Dermis blood vessel endothelial cell (primary cell): ENCODE results near the gene ALB. TPM values are rescaled to one million over a fixed set of nuclear protein-coding genes. Genes with fewer than 3 reads are reported as not detected.

Source experiments
- DNase-seq: peaks from one replicate; pipeline ENCODE4 v3.0.0; 2010
- total RNA-seq: library from RNA; depleted of rRNA; stranded (reverse); fragments of >200 nt; gene quantifications from 2 replicates; pipeline ENCODE4 v1.2.3, GENCODE V29; 2014

The ALB gene
- total RNA-seq, 1 donor from 2014 or later: not detected

DNA sequence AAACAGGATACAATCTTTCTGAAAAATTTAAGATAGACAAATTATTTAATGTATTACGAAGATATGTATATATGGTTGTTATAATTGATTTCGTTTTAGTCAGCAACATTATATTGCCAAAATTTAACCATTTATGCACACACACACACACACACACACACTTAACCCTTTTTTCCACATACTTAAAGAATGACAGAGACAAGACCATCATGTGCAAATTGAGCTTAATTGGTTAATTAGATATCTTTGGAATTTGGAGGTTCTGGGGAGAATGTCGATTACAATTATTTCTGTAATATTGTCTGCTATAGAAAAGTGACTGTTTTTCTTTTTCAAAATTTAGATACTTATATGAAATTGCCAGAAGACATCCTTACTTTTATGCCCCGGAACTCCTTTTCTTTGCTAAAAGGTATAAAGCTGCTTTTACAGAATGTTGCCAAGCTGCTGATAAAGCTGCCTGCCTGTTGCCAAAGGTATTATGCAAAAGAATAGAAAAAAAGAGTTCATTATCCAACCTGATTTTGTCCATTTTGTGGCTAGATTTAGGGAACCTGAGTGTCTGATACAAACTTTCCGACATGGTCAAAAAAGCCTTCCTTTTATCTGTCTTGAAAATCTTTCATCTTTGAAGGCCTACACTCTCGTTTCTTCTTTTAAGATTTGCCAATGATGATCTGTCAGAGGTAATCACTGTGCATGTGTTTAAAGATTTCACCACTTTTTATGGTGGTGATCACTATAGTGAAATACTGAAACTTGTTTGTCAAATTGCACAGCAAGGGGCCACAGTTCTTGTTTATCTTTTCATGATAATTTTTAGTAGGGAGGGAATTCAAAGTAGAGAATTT, 5.2 kb downstream of the ALB start:
- DNase-seq: no peak

DNA sequence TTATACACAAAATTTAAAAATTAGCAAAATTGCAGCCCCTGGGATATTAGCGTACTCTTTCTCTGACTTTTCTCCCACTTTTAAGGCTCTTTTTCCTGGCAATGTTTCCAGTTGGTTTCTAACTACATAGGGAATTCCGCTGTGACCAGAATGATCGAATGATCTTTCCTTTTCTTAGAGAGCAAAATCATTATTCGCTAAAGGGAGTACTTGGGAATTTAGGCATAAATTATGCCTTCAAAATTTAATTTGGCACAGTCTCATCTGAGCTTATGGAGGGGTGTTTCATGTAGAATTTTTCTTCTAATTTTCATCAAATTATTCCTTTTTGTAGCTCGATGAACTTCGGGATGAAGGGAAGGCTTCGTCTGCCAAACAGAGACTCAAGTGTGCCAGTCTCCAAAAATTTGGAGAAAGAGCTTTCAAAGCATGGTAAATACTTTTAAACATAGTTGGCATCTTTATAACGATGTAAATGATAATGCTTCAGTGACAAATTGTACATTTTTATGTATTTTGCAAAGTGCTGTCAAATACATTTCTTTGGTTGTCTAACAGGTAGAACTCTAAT, 6.0 kb downstream of the ALB start:
- DNase-seq: no peak

DNA sequence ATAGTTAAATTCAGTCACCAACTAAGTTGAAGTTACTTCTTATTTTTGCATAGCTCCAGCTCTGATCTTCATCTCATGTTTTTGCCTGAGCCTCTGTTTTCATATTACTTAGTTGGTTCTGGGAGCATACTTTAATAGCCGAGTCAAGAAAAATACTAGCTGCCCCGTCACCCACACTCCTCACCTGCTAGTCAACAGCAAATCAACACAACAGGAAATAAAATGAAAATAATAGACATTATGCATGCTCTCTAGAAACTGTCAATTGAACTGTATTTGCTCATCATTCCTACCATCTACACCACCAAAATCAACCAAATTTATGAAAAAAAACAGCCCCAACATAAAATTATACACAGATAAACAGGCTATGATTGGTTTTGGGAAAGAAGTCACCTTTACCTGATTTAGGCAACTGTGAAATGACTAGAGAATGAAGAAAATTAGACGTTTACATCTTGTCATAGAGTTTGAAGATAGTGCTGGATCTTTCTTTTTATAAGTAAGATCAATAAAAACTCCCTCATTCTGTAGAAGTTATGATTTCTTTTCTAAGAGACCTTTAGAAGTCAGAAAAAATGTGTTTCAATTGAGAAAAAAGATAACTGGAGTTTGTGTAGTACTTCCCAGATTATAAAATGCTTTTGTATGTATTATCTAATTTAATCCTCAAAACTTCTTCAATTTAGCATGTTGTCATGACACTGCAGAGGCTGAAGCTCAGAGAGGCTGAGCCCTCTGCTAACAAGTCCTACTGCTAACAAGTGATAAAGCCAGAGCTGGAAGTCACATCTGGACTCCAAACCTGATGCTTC, 7.0 kb downstream of the ALB start:
- DNase-seq: no peak

DNA sequence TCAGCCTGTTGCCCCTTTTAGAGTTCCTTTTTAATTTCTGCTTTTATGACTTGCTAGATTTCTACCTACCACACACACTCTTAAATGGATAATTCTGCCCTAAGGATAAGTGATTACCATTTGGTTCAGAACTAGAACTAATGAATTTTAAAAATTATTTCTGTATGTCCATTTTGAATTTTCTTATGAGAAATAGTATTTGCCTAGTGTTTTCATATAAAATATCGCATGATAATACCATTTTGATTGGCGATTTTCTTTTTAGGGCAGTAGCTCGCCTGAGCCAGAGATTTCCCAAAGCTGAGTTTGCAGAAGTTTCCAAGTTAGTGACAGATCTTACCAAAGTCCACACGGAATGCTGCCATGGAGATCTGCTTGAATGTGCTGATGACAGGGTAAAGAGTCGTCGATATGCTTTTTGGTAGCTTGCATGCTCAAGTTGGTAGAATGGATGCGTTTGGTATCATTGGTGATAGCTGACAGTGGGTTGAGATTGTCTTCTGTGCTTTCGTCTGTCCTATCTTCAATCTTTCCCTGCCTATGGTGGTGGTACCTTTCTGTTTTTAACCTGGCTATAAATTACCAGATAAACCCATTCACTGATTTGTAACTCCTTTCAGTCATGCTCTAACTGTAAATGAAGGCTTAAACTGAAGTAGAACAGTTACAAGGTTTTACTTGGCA, 7.8 kb downstream of the ALB start:
- DNase-seq: no peak

DNA sequence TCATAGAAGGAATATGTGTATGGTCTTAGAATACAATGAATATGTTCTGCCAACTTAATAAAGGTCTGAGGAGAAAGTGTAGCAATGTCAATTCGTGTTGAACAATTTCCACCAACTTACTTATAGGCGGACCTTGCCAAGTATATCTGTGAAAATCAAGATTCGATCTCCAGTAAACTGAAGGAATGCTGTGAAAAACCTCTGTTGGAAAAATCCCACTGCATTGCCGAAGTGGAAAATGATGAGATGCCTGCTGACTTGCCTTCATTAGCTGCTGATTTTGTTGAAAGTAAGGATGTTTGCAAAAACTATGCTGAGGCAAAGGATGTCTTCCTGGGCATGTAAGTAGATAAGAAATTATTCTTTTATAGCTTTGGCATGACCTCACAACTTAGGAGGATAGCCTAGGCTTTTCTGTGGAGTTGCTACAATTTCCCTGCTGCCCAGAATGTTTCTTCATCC, 9.2 kb downstream of the ALB start:
- no peak for DNase-seq

DNA sequence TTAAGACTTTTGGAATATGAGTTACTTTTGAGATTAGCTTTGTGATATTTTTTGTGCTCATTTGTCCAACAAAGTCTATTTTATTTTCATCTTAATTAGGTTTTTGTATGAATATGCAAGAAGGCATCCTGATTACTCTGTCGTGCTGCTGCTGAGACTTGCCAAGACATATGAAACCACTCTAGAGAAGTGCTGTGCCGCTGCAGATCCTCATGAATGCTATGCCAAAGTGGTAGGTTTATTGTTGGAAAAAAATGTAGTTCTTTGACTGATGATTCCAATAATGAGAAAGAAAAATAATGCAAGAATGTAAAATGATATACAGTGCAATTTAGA, 10.8 kb downstream of the ALB start:
- no peak for DNase-seq

DNA sequence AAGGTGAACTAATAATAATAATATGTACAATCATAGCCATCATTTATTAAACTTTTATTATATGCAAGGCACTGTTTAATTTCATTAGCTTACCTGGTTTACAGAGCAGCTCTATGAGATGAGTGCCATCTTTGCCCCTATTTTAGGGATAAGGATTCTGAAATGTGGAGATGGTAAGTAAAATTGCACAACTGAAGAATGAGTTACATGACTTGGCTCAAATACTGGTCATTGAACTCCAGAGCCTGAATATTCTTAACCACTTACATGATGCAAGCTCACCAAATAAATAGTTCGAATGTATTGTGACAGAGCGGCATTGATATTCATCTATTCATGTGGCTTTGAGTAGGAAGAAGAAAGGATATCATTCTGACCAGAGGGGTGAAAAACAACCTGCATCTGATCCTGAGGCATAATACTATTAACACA, 11.7 kb downstream of the ALB start:
- no peak for DNase-seq

DNA sequence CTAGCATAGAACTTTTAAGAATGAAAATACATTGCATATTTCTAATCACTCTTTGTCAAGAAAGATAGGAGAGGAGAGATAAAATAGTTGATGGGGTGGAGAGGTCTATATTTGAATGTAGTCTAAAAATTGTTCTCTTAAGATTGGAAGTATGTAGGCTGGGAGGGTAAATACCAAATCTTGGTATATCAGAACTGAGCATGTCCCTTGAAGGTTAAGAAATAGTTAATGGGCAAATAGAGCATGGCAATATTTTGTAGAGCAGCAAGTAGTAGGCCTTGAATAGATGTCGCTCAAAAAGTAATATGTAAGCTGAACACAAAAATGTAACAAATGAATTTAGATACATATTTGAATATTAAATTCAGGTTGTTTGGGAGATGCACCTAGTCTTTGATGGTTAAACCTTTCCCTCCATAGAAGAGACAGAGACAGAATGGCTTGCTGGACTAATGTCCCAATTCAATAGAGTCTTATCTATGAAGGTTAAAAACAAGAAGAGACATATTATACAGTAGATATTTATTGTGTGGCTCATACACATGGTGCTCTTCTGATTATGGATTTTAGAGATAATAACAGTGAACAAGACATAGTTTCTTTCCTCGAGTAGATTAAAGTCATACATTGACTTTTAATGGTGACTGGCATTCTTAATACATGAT, 12.5 kb downstream of the ALB start:
- DNase-seq: no peak

DNA sequence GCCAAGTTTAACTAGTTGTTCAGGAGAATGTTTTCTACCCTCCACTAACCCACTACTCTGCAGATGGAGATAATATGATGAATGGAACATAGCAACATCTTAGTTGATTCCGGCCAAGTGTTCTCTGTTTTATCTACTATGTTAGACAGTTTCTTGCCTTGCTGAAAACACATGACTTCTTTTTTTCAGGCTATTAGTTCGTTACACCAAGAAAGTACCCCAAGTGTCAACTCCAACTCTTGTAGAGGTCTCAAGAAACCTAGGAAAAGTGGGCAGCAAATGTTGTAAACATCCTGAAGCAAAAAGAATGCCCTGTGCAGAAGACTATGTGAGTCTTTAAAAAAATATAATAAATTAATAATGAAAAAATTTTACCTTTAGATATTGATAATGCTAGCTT, 13.3 kb downstream of the ALB start:
- no peak for DNase-seq

DNA sequence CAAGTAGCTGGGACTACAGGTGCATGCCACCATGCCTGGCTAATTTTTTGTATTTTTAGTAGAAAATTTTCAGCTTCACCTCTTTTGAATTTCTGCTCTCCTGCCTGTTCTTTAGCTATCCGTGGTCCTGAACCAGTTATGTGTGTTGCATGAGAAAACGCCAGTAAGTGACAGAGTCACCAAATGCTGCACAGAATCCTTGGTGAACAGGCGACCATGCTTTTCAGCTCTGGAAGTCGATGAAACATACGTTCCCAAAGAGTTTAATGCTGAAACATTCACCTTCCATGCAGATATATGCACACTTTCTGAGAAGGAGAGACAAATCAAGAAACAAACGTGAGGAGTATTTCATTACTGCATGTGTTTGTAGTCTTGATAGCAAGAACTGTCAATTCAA, 13.9 kb downstream of the ALB start:
- DNase-seq: no peak

DNA sequence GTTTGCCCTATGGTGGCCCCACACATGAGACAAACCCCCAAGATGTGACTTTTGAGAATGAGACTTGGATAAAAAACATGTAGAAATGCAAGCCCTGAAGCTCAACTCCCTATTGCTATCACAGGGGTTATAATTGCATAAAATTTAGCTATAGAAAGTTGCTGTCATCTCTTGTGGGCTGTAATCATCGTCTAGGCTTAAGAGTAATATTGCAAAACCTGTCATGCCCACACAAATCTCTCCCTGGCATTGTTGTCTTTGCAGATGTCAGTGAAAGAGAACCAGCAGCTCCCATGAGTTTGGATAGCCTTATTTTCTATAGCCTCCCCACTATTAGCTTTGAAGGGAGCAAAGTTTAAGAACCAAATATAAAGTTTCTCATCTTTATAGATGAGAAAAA, 14.6 kb downstream of the ALB start:
- DNase-seq: no peak

DNA sequence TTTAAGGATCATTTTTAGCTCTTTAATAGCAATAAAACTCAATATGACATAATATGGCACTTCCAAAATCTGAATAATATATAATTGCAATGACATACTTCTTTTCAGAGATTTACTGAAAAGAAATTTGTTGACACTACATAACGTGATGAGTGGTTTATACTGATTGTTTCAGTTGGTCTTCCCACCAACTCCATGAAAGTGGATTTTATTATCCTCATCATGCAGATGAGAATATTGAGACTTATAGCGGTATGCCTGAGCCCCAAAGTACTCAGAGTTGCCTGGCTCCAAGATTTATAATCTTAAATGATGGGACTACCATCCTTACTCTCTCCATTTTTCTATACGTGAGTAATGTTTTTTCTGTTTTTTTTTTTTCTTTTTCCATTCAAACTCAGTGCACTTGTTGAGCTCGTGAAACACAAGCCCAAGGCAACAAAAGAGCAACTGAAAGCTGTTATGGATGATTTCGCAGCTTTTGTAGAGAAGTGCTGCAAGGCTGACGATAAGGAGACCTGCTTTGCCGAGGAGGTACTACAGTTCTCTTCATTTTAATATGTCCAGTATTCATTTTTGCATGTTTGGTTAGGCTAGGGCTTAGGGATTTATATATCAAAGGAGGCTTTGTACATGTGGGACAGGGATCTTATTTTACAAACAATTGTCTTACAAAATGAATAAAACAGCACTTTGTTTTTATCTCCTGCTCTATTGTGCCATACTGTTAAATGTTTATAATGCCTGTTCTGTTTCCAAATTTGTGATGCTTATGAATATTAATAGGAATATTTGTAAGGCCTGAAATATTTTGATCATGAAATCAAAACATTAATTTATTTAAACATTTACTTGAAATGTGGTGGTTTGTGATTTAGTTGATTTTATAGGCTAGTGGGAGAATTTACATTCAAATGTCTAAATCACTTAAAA, 15.3 kb downstream of the ALB start:
- DNase-seq: no peak

DNA sequence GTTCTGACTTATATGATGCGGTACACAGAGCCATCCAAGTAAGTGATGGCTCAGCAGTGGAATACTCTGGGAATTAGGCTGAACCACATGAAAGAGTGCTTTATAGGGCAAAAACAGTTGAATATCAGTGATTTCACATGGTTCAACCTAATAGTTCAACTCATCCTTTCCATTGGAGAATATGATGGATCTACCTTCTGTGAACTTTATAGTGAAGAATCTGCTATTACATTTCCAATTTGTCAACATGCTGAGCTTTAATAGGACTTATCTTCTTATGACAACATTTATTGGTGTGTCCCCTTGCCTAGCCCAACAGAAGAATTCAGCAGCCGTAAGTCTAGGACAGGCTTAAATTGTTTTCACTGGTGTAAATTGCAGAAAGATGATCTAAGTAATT, 16.5 kb downstream of the ALB start:
- DNase-seq: no peak

DNA sequence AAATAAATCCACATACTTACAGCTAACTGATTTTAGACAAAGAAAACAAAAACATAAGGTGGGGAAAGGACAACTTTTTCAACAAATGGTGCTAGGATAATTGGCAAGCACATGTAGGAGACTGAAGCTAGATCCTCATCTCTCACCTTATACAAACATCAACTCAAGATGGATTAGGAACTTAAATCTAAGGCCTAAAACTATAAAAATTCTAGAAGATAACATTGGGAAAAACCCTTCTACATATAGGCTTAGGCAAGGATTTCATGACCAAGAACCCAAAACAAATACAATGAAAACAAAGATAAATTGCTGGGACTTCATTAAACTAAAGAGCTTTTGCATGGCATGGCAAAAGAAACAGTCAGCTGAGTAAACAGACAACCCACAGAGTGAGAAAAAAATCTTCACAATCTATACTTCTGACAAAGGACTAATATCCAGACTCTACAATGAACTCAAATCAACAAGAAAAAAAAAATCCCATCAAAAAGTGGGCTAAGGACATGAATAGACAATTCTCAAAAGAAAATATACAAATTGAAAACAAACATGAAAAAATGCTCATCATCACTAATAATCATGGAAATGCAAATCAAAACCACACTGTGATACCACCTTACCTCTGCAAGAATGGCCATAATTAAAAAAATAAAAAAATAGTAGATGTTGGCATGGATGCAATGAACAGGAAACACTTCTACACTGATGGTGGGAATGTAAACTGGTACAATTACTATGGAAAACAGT, 17.8 kb downstream of the ALB start:
- no peak for DNase-seq

DNA sequence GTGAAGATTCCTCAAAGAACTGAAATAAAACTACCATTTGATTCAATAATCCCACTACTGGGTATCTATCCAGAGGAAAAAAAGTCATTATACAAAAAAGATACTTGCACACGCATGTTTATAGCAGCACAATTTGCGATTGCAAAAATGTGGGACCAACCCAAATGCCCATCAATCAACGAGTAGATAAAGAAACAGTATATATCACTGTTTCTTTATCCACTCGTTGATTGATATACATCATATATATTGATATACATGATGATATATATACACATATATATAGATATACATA, 18.3 kb downstream of the ALB start:
- DNase-seq: no peak

DNA sequence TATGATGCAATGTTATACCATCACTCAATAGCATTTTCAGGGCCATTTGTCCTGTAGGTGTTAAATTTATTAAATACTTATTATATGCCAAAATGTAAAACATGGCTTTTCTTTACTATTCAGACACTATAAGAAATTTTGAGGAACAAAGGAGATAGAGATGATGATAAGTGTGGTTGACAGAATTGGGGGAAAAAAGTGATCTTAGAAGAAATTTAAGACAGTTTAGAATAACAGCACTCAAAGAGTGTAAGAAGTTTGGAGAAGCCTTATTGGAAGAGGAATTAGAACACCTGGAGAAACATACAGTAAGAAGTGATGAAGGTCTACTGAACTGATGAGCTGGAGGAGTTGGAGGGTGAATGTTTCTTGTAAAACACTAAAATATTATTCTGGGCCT, 19.1 kb downstream of the ALB start:
- no peak for DNase-seq

DNA sequence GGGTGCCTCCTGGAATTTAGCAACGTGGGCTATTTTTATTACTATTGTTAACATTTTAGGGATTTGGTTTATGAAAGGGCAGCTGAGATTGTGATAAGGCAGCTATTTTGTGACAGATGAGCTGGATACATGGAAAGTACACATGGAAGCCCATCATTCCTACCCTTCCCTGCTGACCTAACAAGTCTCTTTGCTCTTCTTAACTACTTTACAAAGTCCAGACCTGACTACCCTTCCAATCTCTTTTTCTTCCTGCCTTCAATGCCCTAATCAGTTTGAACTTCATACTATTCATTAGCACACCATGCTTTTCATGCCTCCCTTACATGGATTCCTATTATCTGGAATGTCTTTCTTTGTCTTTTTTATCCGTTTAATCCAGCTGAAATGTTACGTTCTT, 22.6 kb downstream of the ALB start:
- DNase-seq: no peak

DNA sequence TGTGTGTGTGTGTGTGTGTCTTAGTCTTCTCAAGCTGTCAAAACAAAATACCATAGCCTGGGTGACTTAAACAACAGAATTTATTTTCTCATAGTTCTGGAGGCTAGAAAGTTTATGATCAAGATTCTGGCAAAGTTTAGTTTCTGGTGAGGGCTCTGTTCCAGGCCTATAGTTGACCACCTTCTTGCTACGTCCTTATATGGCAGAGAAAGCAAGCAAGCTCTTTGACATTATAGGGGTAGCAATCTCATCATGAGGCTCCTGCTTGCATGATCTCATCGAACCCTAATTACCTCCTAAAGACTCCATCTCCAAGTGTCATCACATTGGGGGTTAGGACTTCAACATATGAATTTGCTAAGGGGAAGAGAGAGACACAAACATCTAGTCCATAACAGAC, 25.0 kb downstream of the ALB start:
- no peak for DNase-seq

DNA sequence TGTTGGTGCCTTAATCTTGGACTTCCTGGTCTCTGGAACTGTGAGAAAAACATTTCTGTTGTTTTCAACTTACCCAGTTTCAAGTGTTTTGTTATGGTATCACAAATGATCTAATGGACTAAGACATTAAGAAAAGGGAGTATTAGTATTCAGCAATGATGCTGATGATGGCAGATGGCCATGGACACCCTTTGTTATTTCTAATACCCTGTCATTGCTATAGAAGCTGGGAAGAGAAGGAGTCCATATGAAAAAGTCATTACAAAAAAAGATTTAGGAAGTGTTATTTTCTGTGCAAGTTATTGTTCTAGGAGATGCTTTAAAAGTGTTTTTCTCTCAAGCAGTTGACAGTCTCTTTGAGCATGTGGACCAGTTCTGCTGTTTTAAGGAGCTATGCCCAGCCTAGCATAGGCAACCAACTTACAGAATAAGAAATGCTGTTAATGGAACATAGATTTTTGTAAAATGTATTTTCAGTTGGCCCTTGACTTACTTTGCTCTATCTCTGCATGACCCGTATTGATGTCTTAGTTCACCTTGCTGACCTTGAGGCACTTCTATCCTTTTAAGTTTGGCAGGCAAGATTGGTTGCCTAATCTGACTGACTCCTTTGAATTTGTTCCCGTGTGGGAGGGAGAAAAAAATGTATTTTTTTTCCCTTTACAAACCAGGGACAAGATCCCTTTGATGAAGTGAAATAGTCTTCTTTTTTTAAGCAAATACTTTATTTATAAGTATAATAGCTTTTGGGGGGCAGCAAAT, 25.9 kb downstream of the ALB start:
- DNase-seq: no peak

DNA sequence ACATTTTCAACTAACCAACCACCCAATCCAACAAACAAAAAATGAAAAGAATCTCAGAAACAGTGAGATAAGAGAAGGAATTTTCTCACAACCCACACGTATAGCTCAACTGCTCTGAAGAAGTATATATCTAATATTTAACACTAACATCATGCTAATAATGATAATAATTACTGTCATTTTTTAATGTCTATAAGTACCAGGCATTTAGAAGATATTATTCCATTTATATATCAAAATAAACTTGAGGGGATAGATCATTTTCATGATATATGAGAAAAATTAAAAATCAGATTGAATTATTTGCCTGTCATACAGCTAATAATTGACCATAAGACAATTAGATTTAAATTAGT, 27.7 kb downstream of the ALB start:
- no peak for DNase-seq
